MM.1S (cell line): Measurements from ENCODE around the gene KCND2.

Source experiments
- EZH2 ChIP-seq: fragments of 300-600 bp; sonication (generic); optimal IDR thresholded peaks from 2 replicates; pipeline ENCODE3; 2017; ENCODE audit warnings: low read depth, mild to moderate bottlenecking, antibody characterized with exemption, low read length, mixed read lengths
- EZH2phosphoT487 ChIP-seq: fragments of 300-600 bp; sonication (generic); IDR thresholded peaks from 2 replicates; pipeline ENCODE4 v1.6.1; 2018; ENCODE audit warnings: antibody characterized with exemption, low read length

DNA sequence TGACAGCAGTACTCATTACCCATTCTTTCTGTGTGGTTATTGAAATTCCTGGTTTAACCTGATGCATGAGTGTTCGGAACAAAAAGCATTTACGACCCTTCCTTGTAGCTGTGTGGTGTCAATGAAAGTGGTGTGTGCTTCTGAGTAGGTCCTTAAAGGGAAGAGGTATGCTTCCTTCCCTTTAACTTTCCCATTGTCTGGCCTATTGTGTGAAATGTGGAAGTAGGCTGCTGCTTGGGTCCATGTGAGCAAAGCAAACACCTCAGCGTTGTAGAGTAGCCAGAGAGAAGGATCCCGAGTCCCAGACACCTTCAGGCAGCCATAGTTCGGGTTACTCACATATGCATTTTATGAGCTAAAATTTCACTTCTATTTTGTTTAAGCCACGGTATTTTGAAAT, 510.3 kb downstream of the KCND2 start:
- TF ChIP-seq EZH2phosphoT487 (no peak), EZH2 (no peak)
